ENCODE data around the gene RPS6KA5.

- TF ChIP-seq CTCF (IDR thresholded peaks at IDR 0.05; ENCODE audit: low read depth, low read length, poor library complexity, severe bottlenecking) (no peak), EZH2phosphoT487 (IDR thresholded peaks at IDR 0.05; ENCODE audit: borderline replicate concordance, low read length) (no peak)
These were observed 92.4 kb downstream of the RPS6KA5 start for GRCh38 chr14:90968025-90968424.

All from DOHH2 (cell line).